Stimulated activated naive CD4-positive, alpha-beta T cell (primary cell): ENCODE measurements around the gene KDM5B.

ENCODE experiments used
- DNase-seq, 6 experiments: peaks; one replicate each; lab custom pipeline; 2025; lab: John Stamatoyannopoulos, UW

Gene KDM5B

GRCh38 chr1:202685641-202686040, 122.6 kb downstream of the KDM5B start:
- no peak for DNase-seq

GRCh38 chr1:202684716-202685115, 123.5 kb downstream of the KDM5B start:
- no peak for DNase-seq

- DNase-seq: no peak
These were observed 125.2 kb downstream of the KDM5B start for GRCh38 chr1:202683029-202683428.

- DNase-seq: no peak
These were observed 125.7 kb downstream of the KDM5B start for GRCh38 chr1:202682477-202682876.

DNA sequence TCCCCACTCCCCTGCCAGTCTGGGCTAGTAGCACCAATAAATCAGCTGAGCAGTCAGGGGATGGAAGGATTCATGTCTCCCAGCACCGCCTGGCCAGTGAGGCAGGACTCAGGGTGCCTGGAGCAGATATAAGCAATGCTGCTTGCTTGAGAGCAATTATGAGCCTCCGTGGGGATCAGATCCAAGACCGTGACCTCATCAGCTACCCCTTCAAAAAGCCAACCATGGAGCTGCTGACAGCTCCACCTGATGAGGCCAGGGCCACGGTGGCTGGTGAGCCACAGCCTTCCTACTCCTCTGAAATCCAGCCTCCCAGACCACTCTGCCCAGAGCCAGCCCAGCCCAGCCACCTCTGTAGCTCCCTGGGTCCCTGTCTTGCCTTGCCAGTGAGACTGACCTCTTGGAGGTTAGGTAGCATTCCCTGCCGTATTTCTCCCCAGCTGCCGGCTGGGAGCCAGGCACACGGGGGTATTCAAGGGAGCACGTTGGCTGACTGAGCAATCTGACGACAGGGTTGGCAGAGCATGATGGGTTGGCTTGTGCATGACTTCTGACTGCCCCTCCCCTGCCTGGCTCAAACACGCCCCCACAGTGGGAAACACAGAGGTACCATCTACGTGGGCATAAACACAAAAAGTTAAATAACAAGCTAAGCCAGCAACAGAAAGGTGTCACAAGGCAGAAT, 126.3 kb downstream of the KDM5B start:
- no peak for DNase-seq

DNA sequence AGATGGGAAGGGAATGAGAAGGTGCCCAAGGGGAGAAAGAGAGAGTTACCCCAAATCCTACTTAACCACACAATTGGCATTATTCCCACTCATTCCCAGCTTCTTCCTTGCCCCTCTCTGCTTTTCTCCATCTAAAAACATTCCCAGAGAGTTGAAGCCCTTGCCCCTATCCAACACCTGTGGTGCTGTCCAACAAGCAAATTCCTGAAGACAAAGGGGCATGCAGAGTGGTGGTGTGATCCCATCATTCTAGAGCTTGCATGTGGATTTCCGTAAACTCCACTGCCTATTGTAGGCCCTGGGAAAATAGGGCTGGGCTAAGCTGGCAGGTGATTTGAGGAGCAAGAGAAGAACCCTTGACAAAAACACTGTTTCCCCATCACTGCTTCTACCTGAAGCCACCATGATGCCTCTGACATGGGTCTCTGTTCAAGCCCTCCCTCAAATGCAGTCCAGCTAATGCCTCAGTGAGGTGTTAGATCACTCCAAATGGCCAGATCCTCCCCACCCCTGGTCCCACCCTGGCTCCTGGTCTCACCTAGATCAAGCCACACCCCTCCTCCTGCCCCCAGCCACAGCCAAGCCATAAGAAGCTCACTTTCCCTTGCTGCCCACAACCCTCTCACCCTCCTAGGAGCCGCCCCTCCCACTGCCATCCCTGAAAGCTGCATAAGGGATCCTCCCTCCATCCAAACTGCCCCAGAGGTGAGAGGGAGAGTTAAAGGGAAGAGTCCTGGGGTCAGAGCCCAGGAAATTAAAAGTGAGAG, 127.5 kb downstream of the KDM5B start:
- no peak for DNase-seq

- DNase-seq: no peak
These were observed 128.6 kb downstream of the KDM5B start for GRCh38 chr1:202679406-202680177.

GRCh38 chr1:202677433-202677832, 130.8 kb downstream of the KDM5B start:
- no peak for DNase-seq
